Esophagus muscularis mucosa (tissue), 4 donors: ENCODE measurements around the gene DHX9. TPM values are rescaled to one million over a fixed set of nuclear protein-coding genes. Genes with fewer than 3 reads are reported as not detected.

Experiments
- DNase-seq: peaks from one replicate; pipeline ENCODE4 v3.0.0-alpha.2; 2017; ENCODE audit errors: extremely low spot score
- H3K27ac ChIP-seq, 4 donors: fragments of 200-600 bp; sonication (generic); replicated peaks in 1 of 4; 1 replicate in 3 of 4; 2 replicates in 1 of 4; pipeline ENCODE4 v1.5.1; 2016 to 2019; ENCODE audit warnings: mild to moderate bottlenecking in 1 of 4
- H3K27me3 ChIP-seq, 4 donors: fragments of 200-600 bp; sonication (generic); one replicate each; pipeline versions ENCODE4 v1.5.1 to v1.6.0; 2016 to 2019
- H3K36me3 ChIP-seq, 4 donors: fragments of 200-600 bp; sonication (generic); one replicate each; pipeline ENCODE4 v1.5.1; 2016 to 2019
- H3K4me1 ChIP-seq, 4 donors: fragments of 200-600 bp; sonication (generic); one replicate each; pipeline ENCODE4 v1.5.1; 2016 to 2019
- H3K4me3 ChIP-seq, 4 donors: fragments of 200-600 bp; sonication (generic); 1 replicate in 2 of 4; 2 replicates in 2 of 4; pipeline ENCODE4 v1.5.1; 2016 to 2019; ENCODE audit warnings: mild to moderate bottlenecking in 4 of 4, moderate library complexity in 1 of 4
- H3K9me3 ChIP-seq, 4 donors: fragments of 200-600 bp; sonication (generic); 1 replicate in 3 of 4; 2 replicates in 1 of 4; pipeline ENCODE4 v1.5.1; 2016 to 2019
- CTCF ChIP-seq, 3 experiments: fragments of 200-600 bp in 2 of 3; fragments of 450-650 bp in 1 of 3; sonication (generic) in 2 of 3; IDR thresholded peaks; one replicate each; pipeline ENCODE4 v1.5.1; 2017 to 2019; ENCODE audit warnings: antibody characterized with exemption in 3 of 3, mild to moderate bottlenecking in 2 of 3, moderate library complexity in 1 of 3
- EP300 ChIP-seq: sonication (generic); formaldehyde crosslinking; IDR thresholded peaks from one replicate; pipeline ENCODE4 v1.6.1; 2017; ENCODE audit warnings: antibody characterized with exemption
- POLR2A ChIP-seq: fragments of 450-650 bp; IDR thresholded peaks from one replicate; pipeline ENCODE4 v1.6.1; 2017; ENCODE audit warnings: antibody characterized with exemption, moderate library complexity, mild to moderate bottlenecking, low read depth
- POLR2AphosphoS5 ChIP-seq, 2 donors: sonication (generic); formaldehyde crosslinking; IDR thresholded peaks; one replicate each; pipeline ENCODE4 v1.6.1; 2017; ENCODE audit warnings: antibody characterized with exemption in 2 of 2
- whole genome bisulfite sequencing: methylation state at CpG from one replicate; pipeline ENCODE4 v1.1.5; 2018; 5-methylcytosine and 5-hydroxymethylcytosine counted together
- intact Hi-C: fragments of 100-400 bp; cut with DNase I; formaldehyde crosslinking; loops from one replicate; pipeline ENCODE4 v1.15.1; 2023
- total RNA-seq, 4 donors: library from RNA; depleted of rRNA; stranded (reverse); fragments of >200 nt; gene quantifications; one replicate each; pipeline versions ENCODE4 v1.1.0 to v1.2.1, GENCODE V29; 2016

DHX9 gene
- total RNA-seq, 4 donors from 2014 or later = 73.0 to 89.7 (median 74.5) TPM

GRCh38 chr1:182807907-182808306 lies 31.2 kb upstream of the DHX9 start:
- intact Hi-C loops = no loop called here
- TF ChIP-seq POLR2AphosphoS5 (IDR thresholded peaks at IDR 0.05) (no peak), POLR2A (no peak), EP300 (no peak), CTCF (IDR thresholded peaks at IDR 0.05) (no peak)
- H3K27ac ChIP-seq = no peak overlapping the region
- no peaks in the 10 kb centered on the region for H3K4me1 ChIP-seq
- no peaks in the 10 kb centered on the region for H3K9me3 ChIP-seq
- 94% methylated on average over 3 of the region's 3 CpGs for WGBS
- H3K36me3 ChIP-seq = peaks cover 6 to 68% (median 25%) of the 10 kb centered on the region in 4 donors
- no peak for DNase-seq
- H3K4me3 ChIP-seq = no peak overlapping the region
- H3K27me3 ChIP-seq = no peaks in the 10 kb centered on the region

GRCh38 chr1:182809414-182809957 lies 29.7 kb upstream of the DHX9 start:
- intact Hi-C loops = no loop called here
- Histone ChIP-seq H3K27me3 (no peaks in the 10 kb centered on the region), H3K4me3 (no peak overlapping the region), H3K9me3 (no peaks in the 10 kb centered on the region), H3K36me3 (peaks cover 5 to 60% (median 22%) of the 10 kb centered on the region in 4 donors), H3K27ac (no peak overlapping the region), H3K4me1 (no peaks in the 10 kb centered on the region)
- WGBS = 70% methylated on average over 3 of the region's 3 CpGs
- TF ChIP-seq POLR2A = no peak
- TF ChIP-seq POLR2AphosphoS5 (IDR thresholded peaks at IDR 0.05) = no peak
- no peak for DNase-seq

- Histone ChIP-seq H3K27me3 (no peaks in the 10 kb centered on the region), H3K4me1 (no peaks in the 10 kb centered on the region), H3K9me3 (no peaks in the 10 kb centered on the region), H3K27ac (no peak overlapping the region), H3K36me3 (peaks cover 12 to 60% (median 24%) of the 10 kb centered on the region in 4 donors), H3K4me3 (no peak overlapping the region)
- DNase-seq = no peak
- intact Hi-C loops = no loop called here
- TF ChIP-seq POLR2A = no peak
- TF ChIP-seq POLR2AphosphoS5 (IDR thresholded peaks at IDR 0.05) = no peak
- TF ChIP-seq CTCF (IDR thresholded peaks at IDR 0.05) = no peak
- no peak for TF ChIP-seq EP300
- WGBS = 89% methylated on average over 4 of the region's 4 CpGs
Observed at GRCh38 chr1:182811975-182812722, 27.0 kb upstream of the DHX9 start.

GRCh38 chr1:182816863-182817262 lies 22.3 kb upstream of the DHX9 start:
- no peaks in the 10 kb centered on the region for H3K4me1 ChIP-seq
- TF ChIP-seq EP300 (no peak), POLR2A (no peak), CTCF (IDR thresholded peaks at IDR 0.05) (no peak), POLR2AphosphoS5 (IDR thresholded peaks at IDR 0.05) (no peak)
- intact Hi-C loops = no loop called here
- peaks cover 25 to 79% (median 38%) of the 10 kb centered on the region in 4 donors for H3K36me3 ChIP-seq
- H3K4me3 ChIP-seq = no peak overlapping the region
- H3K9me3 ChIP-seq = no peaks in the 10 kb centered on the region
- no peak overlapping the region for H3K27ac ChIP-seq
- H3K27me3 ChIP-seq = no peaks in the 10 kb centered on the region
- no peak for DNase-seq
- 100% methylated on average over 2 of the region's 2 CpGs for WGBS

- no peaks in the 10 kb centered on the region for H3K9me3 ChIP-seq
- H3K27ac ChIP-seq = no peak overlapping the region
- no peak for DNase-seq
- TF ChIP-seq POLR2AphosphoS5 (IDR thresholded peaks at IDR 0.05) (no peak), CTCF (IDR thresholded peaks at IDR 0.05) (no peak), POLR2A (no peak), EP300 (no peak)
- no peaks in the 10 kb centered on the region for H3K27me3 ChIP-seq
- no peak overlapping the region for H3K4me3 ChIP-seq
- no peaks in the 10 kb centered on the region for H3K4me1 ChIP-seq
- WGBS = 88% methylated on average over 3 of the region's 3 CpGs
- intact Hi-C loops = no loop called here
- peaks cover 25 to 80% (median 39%) of the 10 kb centered on the region in 4 donors for H3K36me3 ChIP-seq
Observed at GRCh38 chr1:182817802-182818201, 21.3 kb upstream of the DHX9 start.
